Muscle of leg (tissue), 16 donors: Measurements from ENCODE around the gene LGMN. TPM values are rescaled to one million over a fixed set of nuclear protein-coding genes. Genes with fewer than 3 reads are reported as not detected.
A peak's percentile ranks its signal among the peaks of the same experiment; 100 is the strongest.

Experiments
- DNase-seq: peaks from one replicate; pipeline ENCODE4 v3.0.0; 2013
- H3K27ac ChIP-seq: one replicate; pipeline ENCODE4 v1.5.1; 2013; ENCODE audit warnings: mild to moderate bottlenecking, low read length, control low read depth
- H3K27me3 ChIP-seq: one replicate; pipeline ENCODE4 v1.6.1; 2013; ENCODE audit warnings: low read length; ENCODE audit not compliant: control insufficient read depth, insufficient read depth
- H3K36me3 ChIP-seq: one replicate; pipeline ENCODE4 v1.6.1; 2013; ENCODE audit warnings: low read length; ENCODE audit not compliant: control insufficient read depth, insufficient read depth
- H3K4me1 ChIP-seq: one replicate; pipeline ENCODE4 v1.6.1; 2013; ENCODE audit warnings: low read length; ENCODE audit not compliant: control insufficient read depth, insufficient read depth
- H3K4me3 ChIP-seq: one replicate; pipeline ENCODE4 v1.5.1; 2013; ENCODE audit warnings: low read length, control low read depth
- H3K9me3 ChIP-seq: replicated peaks from 2 replicates; pipeline ENCODE4 v1.6.1; 2013; ENCODE audit warnings: low read depth, low read length; ENCODE audit not compliant: control insufficient read depth
- WGBS: methylation state at CpG from one replicate; pipeline ENCODE4 v1.1.5; 2013; ENCODE audit warnings: missing lambda C conversion rate; ENCODE audit not compliant: insufficient coverage; 5-methylcytosine and 5-hydroxymethylcytosine counted together
- long read RNA-seq, 11 donors: transcript quantifications; one replicate each; lab custom pipeline, GENCODE V29; 2026
- polyA plus RNA-seq, 8 donors: library from polyadenylated mRNA; unstranded; fragments of 120-200 nt; gene quantifications; one replicate each; pipeline versions ENCODE4 v1.2.1 to v1.2.3, GENCODE V29; 2013; ENCODE audit warnings: inconsistent platforms in 1 of 8, low replicate concordance in 1 of 8; ENCODE audit not compliant: insufficient read length in 8 of 8, insufficient read depth in 1 of 8
- total RNA-seq: library from RNA; stranded (reverse); fragments of 120-200 nt; gene quantifications from one replicate; pipeline ENCODE4 v1.2.4, GENCODE V29; 2013

The LGMN gene
- total RNA-seq, result 91.9 TPM
- 100 to 1,000 TPM in 2 of 8 donors, 10 to 100 TPM in 6; 60.1 to 104 (median 89.1) TPM for polyA plus RNA-seq
- long read RNA-seq, donor 1, partial matches to known transcripts, result 0 of 4 reads
- long read RNA-seq, donor 1, other reads (novel, unspliced or antisense), result 0 of 4 reads
- long read RNA-seq, donor 2, partial matches to known transcripts, result 0 of 2 reads
- long read RNA-seq, donor 2, other reads (novel, unspliced or antisense), result 0 of 2 reads
- long read RNA-seq, donor 3, transcript LGMN-201 (14 exons, 2,055 nt), result major isoform, 17 of 21 reads
- long read RNA-seq, donor 3, partial matches to known transcripts, result 0 of 21 reads
- long read RNA-seq, donor 3, other reads (novel, unspliced or antisense), result 0 of 21 reads
- long read RNA-seq, donor 4, transcript LGMN-201 (14 exons, 2,055 nt), result major isoform, 15 of 25 reads
- long read RNA-seq, donor 4, partial matches to known transcripts, result 5 of 25 reads
- long read RNA-seq, donor 4, other reads (novel, unspliced or antisense), result 0 of 25 reads
- long read RNA-seq, donor 5, transcript LGMN-201 (14 exons, 2,055 nt), result major isoform, 24 of 41 reads
- long read RNA-seq, donor 5, partial matches to known transcripts, result 13 of 41 reads
- long read RNA-seq, donor 5, other reads (novel, unspliced or antisense), result 0 of 41 reads
- long read RNA-seq, donor 6, transcript LGMN-201 (14 exons, 2,055 nt), result major isoform, 15 of 20 reads
- long read RNA-seq, donor 6, partial matches to known transcripts, result 0 of 20 reads
- long read RNA-seq, donor 6, other reads (novel, unspliced or antisense), result 0 of 20 reads
- long read RNA-seq, donor 7, transcript LGMN-201 (14 exons, 2,055 nt), result major isoform, 18 of 23 reads
- long read RNA-seq, donor 7, partial matches to known transcripts, result 0 of 23 reads
- long read RNA-seq, donor 7, other reads (novel, unspliced or antisense), result 0 of 23 reads
- long read RNA-seq, donor 8, transcript LGMN-201 (14 exons, 2,055 nt), result major isoform, 8 of 13 reads
- long read RNA-seq, donor 8, partial matches to known transcripts, result 0 of 13 reads
- long read RNA-seq, donor 8, other reads (novel, unspliced or antisense), result 0 of 13 reads
- long read RNA-seq, donor 9, transcript LGMN-201 (14 exons, 2,055 nt), result major isoform, 22 of 23 reads
- long read RNA-seq, donor 9, partial matches to known transcripts, result 0 of 23 reads
- long read RNA-seq, donor 9, other reads (novel, unspliced or antisense), result 0 of 23 reads
- long read RNA-seq, donor 10, transcript LGMN-201 (14 exons, 2,055 nt), result major isoform, 21 of 26 reads
- long read RNA-seq, donor 10, partial matches to known transcripts, result 0 of 26 reads
- long read RNA-seq, donor 10, other reads (novel, unspliced or antisense), result 0 of 26 reads
- long read RNA-seq, donor 11, transcript LGMN-201 (14 exons, 2,055 nt), result major isoform, 18 of 19 reads
- long read RNA-seq, donor 11, partial matches to known transcripts, result 0 of 19 reads
- long read RNA-seq, donor 11, other reads (novel, unspliced or antisense), result 0 of 19 reads

DNA sequence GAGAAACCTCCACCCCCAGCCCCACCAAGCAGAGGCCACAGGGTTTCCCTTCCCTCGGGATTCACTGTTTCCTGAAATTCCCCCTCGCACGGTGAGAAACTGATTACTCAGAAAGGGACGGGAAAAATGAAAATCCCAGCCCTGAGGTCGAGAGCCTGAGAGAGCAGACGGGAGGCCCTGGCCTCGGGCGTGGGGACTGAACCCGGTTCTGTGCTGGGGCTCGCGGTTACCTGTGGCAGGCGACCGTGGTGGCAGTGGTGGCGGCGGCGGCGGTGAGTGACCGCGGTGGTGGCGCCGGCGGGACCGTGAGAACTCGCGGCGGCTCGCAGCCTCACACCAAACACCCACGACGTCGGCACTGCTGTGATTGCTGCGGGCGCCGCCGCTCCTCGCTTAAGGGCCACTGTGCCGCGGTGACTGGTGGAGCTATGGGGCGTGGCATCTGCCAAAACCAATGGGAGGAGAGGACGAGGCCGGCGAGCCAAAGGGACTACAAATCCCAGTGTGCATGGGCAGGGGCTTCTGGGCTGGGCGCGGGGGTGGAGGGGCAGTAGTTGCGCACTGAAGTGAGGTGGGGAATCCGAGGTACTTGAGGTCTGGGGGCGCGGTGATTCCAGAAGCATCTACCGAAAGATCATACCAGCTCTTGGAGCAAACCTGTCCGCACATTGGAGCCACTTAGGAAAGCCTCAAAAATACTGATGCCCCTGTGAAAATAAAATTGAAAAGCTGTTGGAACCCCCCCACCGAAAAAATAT lies at the start of gene LGMN:
Gene LGMN (minus strand): TSS at position 369 of the 758 bp plus-strand sequence. CDS start 15,841 bp downstream, outside the sequence.
- Histone ChIP-seq H3K27me3 (no peaks in the 10 kb centered on the region), H3K27ac (peak within 1 kb of the TSS; percentile 76), H3K4me1 (peaks cover 11% of the 10 kb centered on the region), H3K36me3 (no peaks in the 10 kb centered on the region), H3K4me3 (peak within 1 kb of the TSS; percentile 71), H3K9me3 (no peaks in the 10 kb centered on the region)
- DNase-seq, result peak; percentile 97
- WGBS, result 2% methylated on average over 43 of the region's 50 CpGs

DNA sequence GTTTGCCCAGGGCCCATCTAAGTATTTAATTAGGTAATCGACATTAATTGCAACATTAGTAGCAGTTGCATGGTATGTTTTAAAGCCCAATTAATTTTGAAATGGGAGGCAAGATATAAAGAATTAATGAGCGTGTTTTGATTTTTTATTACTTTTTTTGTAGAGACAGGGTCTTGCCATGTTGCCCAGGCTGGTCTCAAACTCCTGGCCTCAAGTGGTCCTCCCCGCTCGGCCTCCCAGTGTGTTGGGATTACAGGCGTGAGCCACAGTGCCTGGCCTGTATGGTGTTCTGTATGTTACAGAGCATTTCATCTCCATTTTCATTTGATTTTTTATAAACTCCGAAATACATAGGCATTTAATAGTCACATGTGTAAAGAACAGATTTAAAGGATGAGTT lies 46.5 kb upstream of the LGMN start:
- Histone ChIP-seq H3K27ac (peak overlapping the region; percentile 96), H3K36me3 (peaks cover 17% of the 10 kb centered on the region), H3K4me1 (peaks cover 5% of the 10 kb centered on the region), H3K27me3 (peaks cover 3% of the 10 kb centered on the region), H3K4me3 (peak overlapping the region; percentile 100), H3K9me3 (no peaks in the 10 kb centered on the region)
- WGBS, result 40% methylated on average over 2 of the region's 6 CpGs
- DNase-seq, result no peak

DNA sequence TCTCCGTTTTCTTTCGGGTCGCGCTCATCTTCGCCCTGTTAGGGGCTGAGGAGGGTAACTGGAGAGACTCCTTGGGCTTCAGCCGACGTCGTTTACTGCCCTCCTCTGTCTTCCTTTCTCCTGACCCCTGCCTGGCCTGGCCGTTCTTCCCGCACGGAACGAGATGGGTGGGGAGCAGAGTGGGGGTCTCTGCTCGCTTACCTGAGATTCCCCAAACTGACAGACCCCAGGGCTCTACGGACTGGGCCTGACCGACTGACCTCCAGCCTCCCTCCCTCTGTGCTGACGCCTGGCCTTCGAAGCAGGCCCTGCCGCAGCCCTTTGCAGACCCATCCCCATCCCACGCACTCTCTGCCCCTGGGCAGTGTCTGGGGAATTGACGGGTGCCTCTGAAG lies 46.1 kb upstream of the LGMN start:
- peak; percentile 52 for DNase-seq
- Histone ChIP-seq H3K27me3 (peaks cover 3% of the 10 kb centered on the region), H3K4me1 (peaks cover 5% of the 10 kb centered on the region), H3K4me3 (peak overlapping the region; percentile 100), H3K9me3 (no peaks in the 10 kb centered on the region), H3K36me3 (peaks cover 17% of the 10 kb centered on the region), H3K27ac (peak overlapping the region; percentile 96)
- 0% methylated on average over 3 of the region's 20 CpGs for WGBS

DNA sequence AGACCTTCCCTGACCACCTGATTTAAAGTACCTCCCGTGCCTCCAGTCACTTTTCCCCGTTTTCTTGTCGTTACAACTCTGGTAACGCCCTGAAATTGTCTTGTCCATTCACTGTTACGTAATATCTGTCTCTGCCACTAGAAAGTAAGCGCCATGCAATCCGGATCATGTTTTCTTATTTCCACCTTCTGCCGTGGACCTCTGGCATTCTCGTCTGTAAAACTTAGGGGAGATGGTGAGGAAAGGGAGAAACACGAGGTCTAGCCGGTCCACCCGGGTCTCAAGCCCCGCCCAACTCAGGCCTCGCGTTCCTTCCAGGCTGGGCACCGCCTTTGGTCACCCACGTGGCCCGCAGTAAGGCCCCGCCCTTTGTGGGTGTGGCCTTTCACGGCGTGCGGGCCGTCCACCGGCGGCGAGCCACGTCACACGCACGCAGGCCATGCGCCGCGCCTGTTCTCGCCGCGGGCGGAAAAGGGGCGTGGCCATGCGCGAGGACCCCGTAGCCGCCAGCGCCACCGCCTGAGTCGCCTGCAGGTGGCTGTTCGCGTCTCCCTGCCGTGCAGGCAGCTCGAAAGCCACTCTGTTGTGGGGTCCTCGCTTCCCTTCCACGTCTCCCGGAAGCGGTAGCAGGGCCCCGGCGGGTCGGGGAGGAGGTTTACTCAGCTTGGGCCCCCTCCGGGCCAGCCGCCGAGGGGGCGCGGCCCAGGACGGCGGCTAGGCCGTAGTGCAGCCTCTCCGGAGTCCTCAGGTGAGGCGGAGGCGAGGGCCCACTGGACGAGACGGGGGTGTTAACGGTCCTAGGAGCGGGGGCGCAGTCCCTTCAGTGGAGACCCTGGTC lies 45.5 kb upstream of the LGMN start, which contains the start of gene GOLGA5:
Gene GOLGA5 (plus strand): TSS at position 597 of the 838 bp plus-strand sequence. CDS start 3,133 bp downstream, outside the sequence.
- H3K4me1 ChIP-seq, result peaks cover 5% of the 10 kb centered on the region
- peak within 1 kb of the TSS; percentile 100 for H3K4me3 ChIP-seq
- H3K27ac ChIP-seq, result peak within 1 kb of the TSS; percentile 96
- WGBS, result 1% methylated on average over 67 of the region's 71 CpGs
- H3K27me3 ChIP-seq, result peaks cover 3% of the 10 kb centered on the region
- peak; percentile 99 for DNase-seq
- peaks cover 16% of the 10 kb centered on the region for H3K36me3 ChIP-seq
- peaks cover 3% of the 10 kb centered on the region for H3K9me3 ChIP-seq

- Histone ChIP-seq H3K27ac (no peak overlapping the region), H3K36me3 (peaks cover 7% of the 10 kb centered on the region), H3K4me1 (peaks cover 5% of the 10 kb centered on the region), H3K4me3 (no peak overlapping the region), H3K9me3 (peaks cover 4% of the 10 kb centered on the region), H3K27me3 (peaks cover 3% of the 10 kb centered on the region)
- no CpG with 5 or more reads among the region's 4 CpGs for WGBS
- DNase-seq, result peak; percentile 46
Measured at GRCh38 chr14:92792885-92793284, 44.5 kb upstream of the LGMN start.

DNA sequence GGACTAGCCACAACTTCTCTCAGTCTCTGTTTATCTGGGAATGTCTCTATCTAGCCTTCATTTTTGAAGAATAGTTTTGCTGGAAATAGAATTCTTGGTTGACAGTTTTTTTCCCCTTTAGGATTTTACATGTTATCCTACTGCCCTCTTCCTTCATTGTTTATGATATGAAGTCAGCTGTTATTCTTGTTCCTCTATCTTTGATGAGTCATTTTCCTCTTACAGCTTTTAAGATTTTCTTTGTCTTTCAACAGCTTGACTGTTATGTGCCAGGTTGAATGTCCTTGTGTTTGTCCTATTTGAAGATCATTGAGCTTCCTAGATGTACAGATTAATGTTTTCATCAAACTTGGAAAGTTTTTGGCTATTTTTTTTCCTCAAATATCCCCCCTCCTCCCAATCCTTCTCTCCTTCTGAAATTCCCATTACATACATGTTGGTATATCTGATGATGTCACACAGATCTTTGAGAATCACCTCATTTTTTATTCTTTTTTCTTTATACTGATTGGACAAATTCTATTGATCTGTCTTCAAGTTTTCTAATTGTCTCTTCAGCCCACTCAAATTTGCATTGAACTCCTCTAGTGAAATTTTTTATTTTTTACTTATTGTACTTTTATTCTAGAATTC lies 41.1 kb upstream of the LGMN start:
- Histone ChIP-seq H3K4me3 (no peak overlapping the region), H3K36me3 (no peaks in the 10 kb centered on the region), H3K4me1 (peaks cover 5% of the 10 kb centered on the region), H3K9me3 (peaks cover 4% of the 10 kb centered on the region), H3K27ac (no peak overlapping the region), H3K27me3 (peaks cover 3% of the 10 kb centered on the region)
- DNase-seq, result no peak

DNA sequence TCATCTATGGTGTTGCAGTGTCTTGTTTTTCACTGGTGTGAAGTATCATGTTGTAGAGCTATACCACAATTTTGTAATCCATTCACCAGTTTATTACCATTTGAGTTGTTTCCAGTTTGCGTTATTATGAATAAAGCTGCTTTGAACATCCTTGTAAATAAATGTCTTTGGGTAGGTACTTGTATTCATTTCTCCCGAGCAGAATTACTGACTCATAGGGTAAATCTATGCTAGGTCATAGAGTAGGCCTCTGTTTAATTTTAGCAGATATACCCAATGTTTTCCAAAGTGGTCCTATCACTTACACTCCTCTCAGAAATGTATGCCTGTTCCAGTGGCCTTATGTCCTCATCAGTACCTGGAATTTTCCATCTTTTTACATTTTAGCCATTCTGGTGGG lies 39.1 kb upstream of the LGMN start:
- WGBS, result no CpG with 5 or more reads among the region's 2 CpGs
- peaks cover 3% of the 10 kb centered on the region for H3K27me3 ChIP-seq
- H3K36me3 ChIP-seq, result no peaks in the 10 kb centered on the region
- H3K27ac ChIP-seq, result no peak overlapping the region
- no peak overlapping the region for H3K4me3 ChIP-seq
- H3K9me3 ChIP-seq, result peaks cover 4% of the 10 kb centered on the region
- no peaks in the 10 kb centered on the region for H3K4me1 ChIP-seq
- DNase-seq, result no peak

- Histone ChIP-seq H3K9me3 (peaks cover 4% of the 10 kb centered on the region), H3K27me3 (peaks cover 3% of the 10 kb centered on the region), H3K27ac (no peak overlapping the region), H3K4me3 (no peak overlapping the region), H3K4me1 (no peaks in the 10 kb centered on the region), H3K36me3 (no peaks in the 10 kb centered on the region)
- no CpG with 5 or more reads among the region's 1 CpG for WGBS
- DNase-seq, result no peak
Measured at GRCh38 chr14:92786427-92786756, 38.0 kb upstream of the LGMN start.
